ENCODE results near the gene GSG1L. TPM values are rescaled to one million over a fixed set of nuclear protein-coding genes. Genes with fewer than 3 reads are reported as not detected.

GSG1L gene
- total and polyA plus RNA-seq, 2 of the 13 experiments (the other 11 are each of a cell fraction or from before 2014, with no cell fraction given) = not detected

- TF ChIP-seq ZNF225 (CRISPR knock-in tag; IDR thresholded peaks at IDR 0.05) (0 out of 2 replicates have a peak, but pooled peaks have one; percentile 70), PRDM15 (CRISPR knock-in tag; IDR thresholded peaks at IDR 0.05) (no peak), ZHX2 (IDR thresholded peaks at IDR 0.05; ENCODE audit: low read depth) (no peak), ZHX2 (CRISPR knock-in tag; IDR thresholded peaks at IDR 0.05; ENCODE audit: borderline replicate concordance) (no peak), FIP1L1 (IDR thresholded peaks at IDR 0.05; ENCODE audit: borderline replicate concordance, insufficient read depth, low read depth, low read length) (no peak), TEF (CRISPR knock-in tag; IDR thresholded peaks at IDR 0.05) (no peak), KLF15 (CRISPR knock-in tag; IDR thresholded peaks at IDR 0.05; ENCODE audit: borderline replicate concordance) (no peak), CREB3 (CRISPR knock-in tag; IDR thresholded peaks at IDR 0.05) (no peak), MAF1 (CRISPR knock-in tag; IDR thresholded peaks at IDR 0.05; ENCODE audit: borderline replicate concordance) (no peak), PAXIP1 (CRISPR knock-in tag; conservative IDR thresholded peaks at IDR 0.05) (no peak), NR2F6 (IDR thresholded peaks at IDR 0.05) (no peak), NR2F6 (CRISPR knock-in tag; IDR thresholded peaks at IDR 0.05) (no peak)
Observed at GRCh38 chr16:27867122-27868110, 196.1 kb downstream of the GSG1L start (continued).

Measured in HepG2 (cell line).